RWPE2 (cell line): Measurements from ENCODE around the gene OPRD1.
"Not testable (repeated sequence)": the region's sequence is repeated elsewhere in the genome, so short reads cannot be mapped to it uniquely, and the experiment has no call there.

Experiments
- ATAC-seq: fragments of 200-7000 bp; cut with Tn5 transposase; 3 replicates; pipeline ENCODE4 v1.9.1; 2021; ENCODE audit warnings: low read depth
- DNase-seq: peaks from one replicate; pipeline ENCODE4 v3.0.0-alpha.2; 2020; ENCODE audit warnings: low spot score
- H3K27ac ChIP-seq: fragments of 450-650 bp; 2 replicates; pipeline ENCODE4 v1.5.1; 2017; ENCODE audit warnings: mild to moderate bottlenecking; ENCODE audit not compliant: poor library complexity, severe bottlenecking
- H3K27me3 ChIP-seq: fragments of 250-450 bp; sonication (Bioruptor Pico); 2 replicates; pipeline ENCODE4 v1.5.1; 2021; ENCODE audit warnings: mild to moderate bottlenecking, moderate library complexity; ENCODE audit not compliant: insufficient read depth, poor library complexity, severe bottlenecking
- H3K36me3 ChIP-seq: fragments of 250-450 bp; sonication (Bioruptor Pico); 2 replicates; pipeline ENCODE4 v1.5.1; 2020; ENCODE audit warnings: low read depth, mild to moderate bottlenecking, moderate library complexity
- H3K4me1 ChIP-seq: fragments of 250-450 bp; sonication (Bioruptor Pico); 2 replicates; pipeline ENCODE4 v1.5.1; 2021; ENCODE audit warnings: mild to moderate bottlenecking, moderate library complexity; ENCODE audit not compliant: insufficient read depth, poor library complexity, severe bottlenecking
- H3K4me3 ChIP-seq: fragments of 250-450 bp; sonication (Bioruptor Pico); 2 replicates; pipeline ENCODE4 v1.5.1; 2021; ENCODE audit warnings: mild to moderate bottlenecking, moderate library complexity; ENCODE audit not compliant: severe bottlenecking
- H3K9me3 ChIP-seq: fragments of 250-450 bp; sonication (Bioruptor Pico); 2 replicates; pipeline ENCODE4 v1.5.1; 2021; ENCODE audit warnings: mild to moderate bottlenecking, moderate library complexity; ENCODE audit not compliant: severe bottlenecking
- CTCF ChIP-seq: fragments of 450-650 bp; IDR thresholded peaks from one replicate; pipeline ENCODE4 v1.5.1; 2017; ENCODE audit warnings: mild to moderate bottlenecking, moderate library complexity; ENCODE audit not compliant: poor library complexity, severe bottlenecking

The OPRD1 gene

GRCh38 chr1:28792644-28793121, 19.3 kb upstream of the OPRD1 start:
- Histone ChIP-seq H3K4me1 (no peaks in the 10 kb centered on the region), H3K4me3 (no peak overlapping the region), H3K27me3 (no peaks in the 10 kb centered on the region), H3K36me3 (no peaks in the 10 kb centered on the region), H3K27ac (no peak overlapping the region), H3K9me3 (no peaks in the 10 kb centered on the region)
- TF ChIP-seq CTCF, result no peak
- DNase-seq (no peak), ATAC-seq (no peak)

- ATAC-seq, H3K36me3 ChIP-seq, H3K9me3 ChIP-seq, H3K4me3 ChIP-seq, H3K27ac ChIP-seq, DNase-seq, H3K27me3 ChIP-seq, H3K4me1 ChIP-seq: not testable (repeated sequence)
Observed at GRCh38 chr1:28794582-28794981, 17.4 kb upstream of the OPRD1 start.

- Histone ChIP-seq H3K36me3 (no peaks in the 10 kb centered on the region), H3K4me3 (no peak overlapping the region), H3K27ac (no peak overlapping the region), H3K9me3 (no peaks in the 10 kb centered on the region), H3K4me1 (no peaks in the 10 kb centered on the region), H3K27me3 (no peaks in the 10 kb centered on the region)
- ATAC-seq (no peak), DNase-seq (no peak)
- TF ChIP-seq CTCF, result no peak
Observed at GRCh38 chr1:28796352-28797211, 15.4 kb upstream of the OPRD1 start.

DNA sequence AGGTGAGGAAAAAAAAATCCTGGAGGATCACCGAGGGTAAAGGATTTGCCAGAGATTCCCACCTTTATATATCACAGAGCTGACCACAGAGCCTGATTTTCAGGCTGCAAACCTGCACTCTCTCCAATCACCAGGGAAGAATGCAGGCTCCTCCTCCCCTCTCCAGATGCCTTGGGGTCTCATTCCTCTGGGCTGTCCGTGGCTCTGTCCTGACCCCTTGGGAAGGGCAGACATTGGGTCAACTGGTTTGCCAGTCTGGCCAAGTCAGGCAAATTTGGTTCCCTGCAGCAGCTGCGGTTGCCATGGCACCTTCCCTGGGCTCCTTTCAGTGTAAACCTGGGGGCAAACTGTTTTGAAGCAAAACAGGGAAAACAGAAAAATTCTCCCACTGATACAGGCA, 11.6 kb upstream of the OPRD1 start:
- H3K36me3 ChIP-seq, result no peaks in the 10 kb centered on the region
- TF ChIP-seq CTCF, result no peak
- H3K4me1 ChIP-seq, result no peaks in the 10 kb centered on the region
- no peak for ATAC-seq
- no peak overlapping the region for H3K27ac ChIP-seq
- H3K4me3 ChIP-seq, result no peak overlapping the region
- no peaks in the 10 kb centered on the region for H3K9me3 ChIP-seq
- DNase-seq, result no peak
- H3K27me3 ChIP-seq, result no peaks in the 10 kb centered on the region

DNA sequence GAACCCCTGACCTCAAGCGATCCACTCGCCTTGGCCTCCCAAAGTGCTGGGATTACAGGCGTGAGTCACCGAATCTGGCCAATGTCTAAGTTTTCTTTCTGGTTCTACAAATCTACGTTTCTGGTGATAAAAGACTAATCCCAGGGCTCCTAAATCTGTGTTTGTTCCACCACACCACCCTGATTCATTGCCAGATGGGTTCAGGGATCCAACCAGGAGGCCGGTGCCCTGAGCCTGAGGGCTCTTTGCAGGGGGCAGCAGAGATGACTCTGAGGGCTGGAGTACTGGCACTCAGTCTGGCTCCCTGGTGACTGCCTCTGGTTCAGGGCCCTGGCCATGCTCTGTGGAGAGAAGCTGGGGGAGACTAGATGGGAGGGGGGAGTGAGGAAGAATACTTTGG, 10.5 kb upstream of the OPRD1 start:
- Histone ChIP-seq H3K9me3 (no peaks in the 10 kb centered on the region), H3K27me3 (no peaks in the 10 kb centered on the region), H3K27ac (no peak overlapping the region), H3K4me3 (no peak overlapping the region), H3K36me3 (no peaks in the 10 kb centered on the region), H3K4me1 (no peaks in the 10 kb centered on the region)
- ATAC-seq, result no peak
- DNase-seq, result no peak
- no peak for TF ChIP-seq CTCF
